HG03280 (cell line): ENCODE results near the gene NUDT5.
"Not testable (repeated sequence)": the region's sequence is repeated elsewhere in the genome, so short reads cannot be mapped to it uniquely, and the experiment has no call there.

ENCODE experiments used
- ATAC-seq: cut with Tn5 transposase; IDR thresholded peaks from one replicate; pipeline ENCODE4 v1.9.1; 2021; ENCODE audit warnings: mild to moderate bottlenecking, moderate library complexity; ENCODE audit not compliant: unreplicated experiment

NUDT5 gene

GRCh38 chr10:12195603-12196506, at the start of gene NUDT5, which contains the start of gene CDC123:
NUDT5 (minus strand) TSS chr10:12195891; CDS start chr10:12186291, 9,600 bp downstream.
CDC123 (plus strand) TSS chr10:12196188; CDS start chr10:12196246, 58 bp downstream.
- peak; percentile 93 for ATAC-seq

GRCh38 chr10:12243864-12244620, 48.4 kb upstream of the NUDT5 start:
- ATAC-seq: no peak

DNA sequence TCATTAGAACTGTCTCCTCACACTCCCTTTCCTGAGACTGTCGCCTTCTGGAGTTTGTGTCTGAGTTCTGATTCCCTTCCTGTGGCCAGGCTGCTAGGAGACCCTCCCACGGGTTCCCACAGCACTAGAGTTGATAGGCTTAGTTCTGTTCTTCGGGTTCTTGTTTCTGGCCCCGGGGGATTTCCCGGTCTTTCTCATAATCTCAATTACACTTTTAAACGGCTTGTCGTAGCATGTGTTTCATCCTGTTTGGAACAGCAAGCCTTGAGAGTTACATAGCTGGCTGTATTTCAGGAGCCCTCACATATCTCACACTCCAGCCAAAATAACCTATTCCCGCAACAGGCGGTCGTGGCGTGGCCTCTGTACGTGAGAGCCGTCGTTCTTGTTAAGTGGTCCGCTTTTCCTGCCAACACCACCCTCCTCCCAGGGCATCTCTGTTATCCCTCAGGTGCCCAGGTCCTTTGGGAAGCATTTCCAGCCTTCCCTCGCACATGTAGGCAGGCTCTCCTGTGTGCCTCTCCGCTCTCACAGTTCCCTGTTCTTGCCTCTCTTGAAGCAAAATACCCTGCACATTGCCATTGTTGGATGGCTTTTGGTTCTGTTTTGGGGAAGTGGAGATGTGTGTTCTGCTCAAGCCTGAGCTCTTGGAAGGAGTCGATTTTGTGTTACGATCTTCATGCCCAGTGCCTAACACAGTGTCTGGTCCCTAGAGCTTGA, 46.3 kb upstream of the NUDT5 start:
- no peak for ATAC-seq

- ATAC-seq: no peak
These were observed 43.1 kb upstream of the NUDT5 start for GRCh38 chr10:12238821-12239220.

DNA sequence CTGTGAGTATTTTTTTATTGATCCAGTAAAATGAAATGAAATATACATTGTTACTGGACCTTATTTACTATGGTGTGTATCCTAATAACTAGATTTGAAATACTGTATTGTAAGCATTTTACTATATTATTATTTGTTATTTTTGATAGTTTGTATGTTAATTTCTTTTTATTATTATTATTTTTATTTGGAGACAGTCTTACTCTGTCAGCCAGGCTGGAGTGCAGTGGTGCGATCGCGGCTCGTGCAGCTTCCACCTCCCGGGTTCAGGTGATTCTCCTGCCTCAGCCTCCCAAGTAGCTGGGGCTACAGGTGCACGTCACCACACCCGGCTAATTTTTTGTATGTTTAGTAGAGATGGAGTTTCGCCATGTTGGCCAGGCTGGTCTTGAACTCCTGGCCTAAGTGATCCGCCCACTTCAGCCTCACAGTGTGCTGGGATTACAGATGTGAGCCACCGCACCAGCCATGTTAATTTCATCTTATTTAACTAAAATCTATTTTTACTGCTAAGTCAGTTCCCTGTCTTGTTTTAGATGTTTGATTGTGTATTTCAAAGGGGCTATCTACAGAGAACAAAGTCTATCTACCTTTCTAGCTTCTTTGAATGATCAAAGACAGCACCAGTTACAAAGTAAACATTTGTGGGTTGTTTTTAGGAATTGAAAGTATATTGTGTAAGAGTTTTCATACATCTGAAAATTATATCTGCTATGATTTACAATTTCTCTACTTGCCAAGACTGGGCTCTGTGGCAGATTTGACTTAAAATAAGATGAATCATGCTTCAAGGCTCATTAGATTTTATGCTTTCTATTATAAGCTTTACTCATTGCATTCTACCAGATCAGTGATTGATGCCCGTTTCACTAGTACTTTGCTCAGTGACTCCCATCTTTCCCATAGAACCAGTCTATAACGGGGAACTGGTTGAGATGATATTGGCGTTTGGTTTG, 41.9 kb upstream of the NUDT5 start:
- ATAC-seq: no peak

GRCh38 chr10:12235796-12236195, 40.1 kb upstream of the NUDT5 start:
- ATAC-seq: no peak

DNA sequence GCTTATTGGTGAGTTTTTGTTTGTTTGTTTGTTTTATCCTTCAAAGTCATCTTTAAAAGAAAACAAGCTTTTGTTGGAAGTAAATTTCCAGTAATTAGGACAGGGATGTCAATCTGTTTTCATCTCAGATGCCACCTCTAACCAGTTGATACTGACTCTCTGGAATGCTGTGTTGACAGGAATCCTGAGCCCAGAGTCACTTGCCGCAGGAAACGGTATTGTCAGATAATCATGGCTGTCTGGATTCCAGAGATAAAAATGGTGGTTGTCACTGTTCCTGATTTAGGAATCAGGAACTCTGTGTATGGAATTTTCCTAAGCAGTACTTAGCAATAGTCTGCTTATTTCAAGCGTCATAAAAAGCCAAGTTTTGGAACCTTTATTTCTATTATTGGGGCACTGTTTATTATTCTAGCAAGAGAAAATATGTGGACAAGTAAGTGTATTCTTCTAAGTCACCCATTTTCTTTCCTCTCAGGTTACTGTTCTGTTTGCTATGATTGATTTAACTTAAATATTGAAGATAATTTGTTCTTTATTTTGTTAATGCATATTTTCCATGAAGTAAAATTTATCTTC, 39.5 kb upstream of the NUDT5 start:
- ATAC-seq: no peak

DNA sequence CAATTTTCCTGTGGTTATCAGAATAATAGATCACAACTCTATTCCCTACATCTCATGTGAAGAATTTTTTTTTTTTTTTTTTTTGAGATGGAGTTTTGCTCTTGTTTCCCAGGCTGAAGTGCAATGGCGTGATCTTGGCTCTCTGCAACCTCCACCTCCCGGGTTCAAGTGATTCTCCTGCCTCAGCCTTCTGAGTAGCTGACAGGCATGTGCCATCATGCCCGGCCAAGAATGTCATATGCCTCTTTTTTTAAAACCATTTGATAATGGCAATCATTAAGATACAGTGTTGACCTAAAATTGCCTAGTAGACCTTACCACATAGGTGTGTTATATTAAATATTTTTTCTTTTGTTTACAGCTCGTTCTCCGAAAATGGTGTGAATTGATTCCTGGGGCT, 39.0 kb upstream of the NUDT5 start:
- ATAC-seq: not testable (repeated sequence)

GRCh38 chr10:12228851-12229250, 33.2 kb upstream of the NUDT5 start:
- ATAC-seq: no peak

DNA sequence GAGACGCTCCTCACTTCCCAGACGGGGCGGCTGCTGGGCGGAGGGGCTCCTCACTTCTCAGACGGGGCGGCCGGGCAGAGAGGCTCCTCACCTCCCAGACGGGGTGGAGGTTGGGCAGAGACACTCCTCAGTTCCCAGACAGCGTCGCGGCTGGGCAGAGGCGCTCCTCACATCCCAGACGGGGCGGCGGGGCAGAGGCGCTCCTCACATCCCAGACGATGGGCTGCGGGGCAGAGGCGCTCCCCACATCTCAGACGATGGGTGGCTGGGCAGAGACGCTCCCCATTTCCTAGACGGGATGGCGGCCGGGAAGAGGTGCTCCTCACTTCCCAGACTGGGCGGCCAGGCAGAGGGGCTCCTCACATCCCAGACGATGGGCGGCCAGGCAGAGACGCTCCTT, 30.7 kb upstream of the NUDT5 start:
- not testable (repeated sequence) for ATAC-seq

DNA sequence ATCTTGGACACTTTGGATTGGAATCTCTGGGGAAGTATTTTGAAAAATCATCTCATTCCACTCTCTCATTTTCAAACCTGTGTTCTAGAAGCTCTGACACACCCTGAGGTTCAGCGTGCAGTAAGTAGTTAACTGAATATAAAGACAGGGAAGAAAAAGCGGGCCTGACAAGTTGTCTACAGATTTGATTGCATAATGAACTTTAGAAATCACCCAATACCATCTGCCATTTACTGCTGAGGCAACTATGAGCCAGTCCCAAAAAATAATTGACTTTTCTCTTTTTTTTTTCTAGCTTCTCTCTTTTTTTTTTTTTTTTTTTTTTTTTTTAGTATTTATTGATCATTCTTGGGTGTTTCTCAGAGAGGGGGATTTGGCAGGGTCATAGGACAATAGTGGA, 29.8 kb upstream of the NUDT5 start:
- ATAC-seq: no peak

GRCh38 chr10:12221323-12222298, 25.9 kb upstream of the NUDT5 start:
- no peak for ATAC-seq

- no peak for ATAC-seq
These were observed 23.3 kb upstream of the NUDT5 start for GRCh38 chr10:12218991-12219390.

DNA sequence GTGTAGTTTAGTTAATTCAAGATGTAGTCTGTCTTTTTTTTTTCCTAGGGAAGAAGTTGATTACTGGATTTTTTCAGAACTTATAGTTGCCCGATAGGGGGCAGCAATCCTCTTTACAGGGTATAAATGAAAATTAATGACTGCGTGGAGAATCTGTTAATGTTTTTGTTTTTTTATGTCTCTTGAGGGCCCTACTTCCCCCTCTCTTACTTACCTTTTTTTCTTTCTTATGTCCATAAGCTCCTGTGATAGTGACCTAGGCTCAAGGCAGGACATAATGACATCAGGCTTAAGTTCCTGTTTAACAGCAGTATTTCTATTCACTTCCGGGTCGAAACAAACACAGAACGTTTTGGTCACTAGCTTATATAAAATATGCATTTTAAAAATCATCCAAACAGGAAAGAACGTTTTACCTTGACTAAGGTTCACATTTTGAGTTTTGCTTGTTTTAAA, 19.1 kb upstream of the NUDT5 start:
- no peak for ATAC-seq

GRCh38 chr10:12214093-12214492, 18.4 kb upstream of the NUDT5 start:
- ATAC-seq: no peak

- ATAC-seq: no peak
These were observed 17.9 kb upstream of the NUDT5 start for GRCh38 chr10:12213621-12214020.

DNA sequence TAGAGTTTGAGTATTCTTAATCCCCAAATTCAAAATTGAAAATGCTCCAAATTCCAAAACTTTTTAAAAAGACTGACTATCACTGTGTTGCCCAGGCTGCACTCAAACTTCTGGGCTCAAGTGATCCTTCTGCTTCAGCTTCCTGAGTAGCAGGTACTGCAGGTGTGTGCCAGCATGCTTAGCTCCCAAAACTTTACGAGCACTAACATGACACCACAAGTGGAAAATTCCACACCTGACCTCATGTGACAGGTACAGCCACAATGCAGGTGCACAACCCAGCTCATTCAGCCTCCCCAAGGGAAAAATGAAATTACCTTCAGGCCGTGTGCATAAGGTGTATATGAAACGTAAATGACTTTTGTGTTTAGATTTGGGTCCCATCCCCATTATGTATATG, 16.8 kb upstream of the NUDT5 start:
- ATAC-seq: no peak

- no peak for ATAC-seq
These were observed 12.8 kb upstream of the NUDT5 start for GRCh38 chr10:12208460-12208859.
